Mesenchymal stem cell (in vitro differentiated cells and primary cell): ENCODE measurements around the gene RPL10A.
"Not testable (repeated sequence)": the region's sequence is repeated elsewhere in the genome, so short reads cannot be mapped to it uniquely, and the experiment has no call there.

Source experiments
- DNase-seq: peaks from one replicate; pipeline ENCODE4 v3.0.0-alpha.2; 2013
- H2AFZ ChIP-seq: one replicate; pipeline ENCODE4 v1.6.1; 2013; ENCODE audit warnings: low read depth, mild to moderate bottlenecking, control low read depth, inconsistent platforms, low read length, moderate library complexity
- H2AK5ac ChIP-seq: 2 replicates; pipeline ENCODE4 v1.6.1; 2013; ENCODE audit warnings: low read length, moderate library complexity, mild to moderate bottlenecking, inconsistent platforms; ENCODE audit not compliant: severe bottlenecking
- H2BK120ac ChIP-seq: one replicate; pipeline ENCODE4 v1.6.1; 2013; ENCODE audit warnings: low read depth, mild to moderate bottlenecking, inconsistent platforms, low read length, moderate library complexity
- H2BK12ac ChIP-seq, 2 experiments: one replicate each; pipeline ENCODE4 v1.6.1; 2013; ENCODE audit warnings: inconsistent platforms in 2 of 2, low read length in 2 of 2, mild to moderate bottlenecking in 2 of 2, moderate library complexity in 2 of 2, control low read depth in 1 of 2
- H2BK15ac ChIP-seq: one replicate; pipeline ENCODE4 v1.6.1; 2013; ENCODE audit warnings: mild to moderate bottlenecking, low read depth, inconsistent platforms; ENCODE audit not compliant: poor library complexity, severe bottlenecking
- H2BK5ac ChIP-seq: 2 replicates; pipeline ENCODE4 v1.6.1; 2013; ENCODE audit warnings: low read depth, mild to moderate bottlenecking, low read length, control low read depth, inconsistent platforms; ENCODE audit not compliant: poor library complexity, severe bottlenecking
- H3K14ac ChIP-seq, 2 experiments: one replicate each; pipeline ENCODE4 v1.6.1; 2013; ENCODE audit warnings: inconsistent platforms in 2 of 2, low read length in 2 of 2, control low read depth in 1 of 2, mild to moderate bottlenecking in 1 of 2, moderate library complexity in 1 of 2
- H3K18ac ChIP-seq, 2 experiments: one replicate each; pipeline ENCODE4 v1.6.1; 2013; ENCODE audit warnings: inconsistent platforms in 2 of 2, low read length in 2 of 2, control low read depth in 1 of 2, low read depth in 1 of 2, mild to moderate bottlenecking in 1 of 2
- H3K23ac ChIP-seq, 2 experiments: one replicate each; pipeline ENCODE4 v1.6.1; 2013; ENCODE audit warnings: inconsistent platforms in 2 of 2, low read length in 2 of 2, mild to moderate bottlenecking in 2 of 2, moderate library complexity in 2 of 2, control low read depth in 1 of 2
- H3K27ac ChIP-seq: 2 replicates; pipeline ENCODE4 v1.5.1; 2013; ENCODE audit warnings: mild to moderate bottlenecking, moderate library complexity, low read length, control low read depth, inconsistent platforms; ENCODE audit not compliant: poor library complexity, severe bottlenecking
- H3K27me3 ChIP-seq, 2 experiments: 2 replicates each; pipeline versions ENCODE4 v1.6.1 to v1.7.0; 2013; ENCODE audit warnings: low read length in 2 of 2, mild to moderate bottlenecking in 2 of 2, moderate library complexity in 2 of 2, control low read depth in 1 of 2, inconsistent platforms in 1 of 2; ENCODE audit not compliant: control insufficient read depth in 1 of 2, insufficient read depth in 1 of 2
- H3K36me3 ChIP-seq, 2 experiments: 2 replicates each; pipeline versions ENCODE4 v1.6.1 to v1.7.0; 2013; ENCODE audit warnings: low read length in 2 of 2, control low read depth in 1 of 2, inconsistent platforms in 1 of 2, low read depth in 1 of 2, mild to moderate bottlenecking in 1 of 2; ENCODE audit not compliant: insufficient read depth in 2 of 2, control insufficient read depth in 1 of 2
- H3K4ac ChIP-seq, 2 experiments: one replicate each; pipeline ENCODE4 v1.6.1; 2013; ENCODE audit warnings: inconsistent platforms in 2 of 2, low read length in 2 of 2, mild to moderate bottlenecking in 2 of 2, moderate library complexity in 2 of 2, control low read depth in 1 of 2, low read depth in 1 of 2
- H3K4me1 ChIP-seq: 2 replicates; pipeline ENCODE4 v1.6.1; 2013; ENCODE audit warnings: low read depth, low read length, control low read depth; ENCODE audit not compliant: control insufficient read depth, insufficient read depth
- H3K4me2 ChIP-seq: 2 replicates; pipeline ENCODE4 v1.6.1; 2013; ENCODE audit warnings: low read length, mild to moderate bottlenecking, inconsistent platforms; ENCODE audit not compliant: poor library complexity, severe bottlenecking
- H3K4me3 ChIP-seq, 2 experiments: 2 replicates each; pipeline versions ENCODE4 v1.5.1 to v1.7.0; 2013; ENCODE audit warnings: low read length in 2 of 2, mild to moderate bottlenecking in 2 of 2, control low read depth in 1 of 2, low read depth in 1 of 2; ENCODE audit not compliant: insufficient read depth in 1 of 2
- H3K79me1 ChIP-seq: replicated peaks from 2 replicates; pipeline ENCODE4 v1.6.1; 2013; ENCODE audit warnings: mild to moderate bottlenecking, control low read depth, low read length, inconsistent platforms; ENCODE audit not compliant: poor library complexity, severe bottlenecking
- H3K9ac ChIP-seq: 2 replicates; pipeline ENCODE4 v1.7.0; 2013; ENCODE audit warnings: mild to moderate bottlenecking, low read length, moderate library complexity
- H3K9me3 ChIP-seq: 2 replicates; pipeline ENCODE4 v1.7.0; 2013; ENCODE audit warnings: mild to moderate bottlenecking, low read length; ENCODE audit not compliant: control insufficient read depth
- H4K8ac ChIP-seq: one replicate; pipeline ENCODE4 v1.6.1; 2013; ENCODE audit warnings: inconsistent platforms, mild to moderate bottlenecking, low read length, moderate library complexity
- H4K91ac ChIP-seq: one replicate; pipeline ENCODE4 v1.6.1; 2013; ENCODE audit warnings: mild to moderate bottlenecking, low read length, inconsistent platforms
- WGBS: methylation state at CpG from one replicate; pipeline ENCODE4 v1.1.7; 2013; ENCODE audit warnings: mixed read lengths; 5-methylcytosine and 5-hydroxymethylcytosine counted together

RPL10A gene

GRCh38 chr6:35429463-35429862, 38.7 kb upstream of the RPL10A start:
- Histone ChIP-seq H3K4me2 (no peak overlapping the region), H4K91ac (no peak overlapping the region), H3K79me1 (no peaks in the 10 kb centered on the region), H3K14ac (no peak overlapping the region), H2BK120ac (no peak overlapping the region), H3K23ac (no peak overlapping the region), H3K4me3 (peak overlapping the region in 1 of 2 experiments; percentile 24), H3K18ac (no peak overlapping the region), H2BK15ac (no peak overlapping the region), H2BK12ac (no peak overlapping the region), H2AK5ac (no peak overlapping the region), H2BK5ac (no peak overlapping the region), H3K9ac (no peak overlapping the region), H3K4me1 (peaks cover 35% of the 10 kb centered on the region), H3K9me3 (peaks cover 15% of the 10 kb centered on the region), H3K36me3 (peaks cover 20 to 32% of the 10 kb centered on the region in 2 experiments), H3K27ac (no peak overlapping the region), H2AFZ (no peak overlapping the region), H3K4ac (no peak overlapping the region), H4K8ac (no peak overlapping the region), H3K27me3 (no peaks in the 10 kb centered on the region)
- 96% methylated on average over 2 of the region's 2 CpGs for WGBS
- no peak for DNase-seq

DNA sequence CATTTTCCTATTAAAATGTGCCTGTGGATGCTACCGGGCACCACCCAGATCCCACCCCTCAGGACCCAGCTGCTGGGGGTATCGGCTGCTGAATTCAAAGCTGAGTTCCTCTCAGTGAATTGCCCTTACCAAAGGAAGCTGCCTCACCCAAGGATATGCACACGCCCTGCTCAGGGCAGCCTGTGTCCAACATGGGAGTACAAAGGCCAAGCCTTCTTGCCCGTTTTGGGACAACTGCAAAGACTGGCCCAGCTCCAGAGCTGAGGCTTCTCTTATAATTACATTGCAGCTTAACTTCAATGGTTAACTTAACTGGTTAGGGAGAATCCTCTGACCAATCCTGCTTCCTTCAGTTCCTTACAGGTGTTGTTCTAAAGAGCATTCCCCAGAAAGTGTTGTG, 35.9 kb upstream of the RPL10A start:
- H3K27me3 ChIP-seq, result no peaks in the 10 kb centered on the region
- no peak overlapping the region for H3K14ac ChIP-seq
- H3K27ac ChIP-seq, result no peak overlapping the region
- H2BK15ac ChIP-seq, result no peak overlapping the region
- H3K36me3 ChIP-seq, result peaks cover 4 to 9% of the 10 kb centered on the region in 2 experiments
- H3K4me2 ChIP-seq, result no peak overlapping the region
- H3K18ac ChIP-seq, result no peak overlapping the region
- H2AFZ ChIP-seq, result no peak overlapping the region
- H4K8ac ChIP-seq, result no peak overlapping the region
- no peak overlapping the region for H2BK5ac ChIP-seq
- peaks cover 15% of the 10 kb centered on the region for H3K9me3 ChIP-seq
- peaks cover 14% of the 10 kb centered on the region for H3K4me1 ChIP-seq
- 91% methylated on average over 4 of the region's 4 CpGs for WGBS
- no peak overlapping the region for H3K4me3 ChIP-seq
- no peak for DNase-seq
- H3K79me1 ChIP-seq, result no peaks in the 10 kb centered on the region
- H2BK120ac ChIP-seq, result no peak overlapping the region
- no peak overlapping the region for H4K91ac ChIP-seq
- no peak overlapping the region for H2AK5ac ChIP-seq
- H3K9ac ChIP-seq, result no peak overlapping the region
- H3K23ac ChIP-seq, result no peak overlapping the region
- no peak overlapping the region for H3K4ac ChIP-seq
- no peak overlapping the region for H2BK12ac ChIP-seq

GRCh38 chr6:35432702-35433101, 35.5 kb upstream of the RPL10A start:
- 96% methylated on average over 2 of the region's 3 CpGs for WGBS

GRCh38 chr6:35435074-35435837, 32.9 kb upstream of the RPL10A start:
- DNase-seq, result no peak
- no peak overlapping the region for H3K4me2 ChIP-seq
- 91% methylated on average over 16 of the region's 16 CpGs for WGBS

More at GRCh38 chr6:35432702-35433101, 35.5 kb upstream of the RPL10A start:
- Histone ChIP-seq H3K9me3 (peaks cover 15% of the 10 kb centered on the region), H3K4me1 (peaks cover 10% of the 10 kb centered on the region)
- H3K27me3 ChIP-seq, H2BK120ac ChIP-seq, H3K36me3 ChIP-seq, H3K79me1 ChIP-seq, H3K23ac ChIP-seq, H3K27ac ChIP-seq, H3K18ac ChIP-seq, DNase-seq, H4K8ac ChIP-seq, H2AK5ac ChIP-seq, H3K4me3 ChIP-seq, H2AFZ ChIP-seq, H2BK15ac ChIP-seq, H3K9ac ChIP-seq, H3K14ac ChIP-seq, H4K91ac ChIP-seq, H2BK12ac ChIP-seq, H2BK5ac ChIP-seq, H3K4ac ChIP-seq, H3K4me2 ChIP-seq: not testable (repeated sequence)

More at GRCh38 chr6:35435074-35435837, 32.9 kb upstream of the RPL10A start:
- Histone ChIP-seq H3K36me3 (no peaks in the 10 kb centered on the region), H3K4ac (no peak overlapping the region), H2AFZ (no peak overlapping the region), H4K91ac (no peak overlapping the region), H2BK12ac (no peak overlapping the region), H3K27ac (no peak overlapping the region), H3K79me1 (no peaks in the 10 kb centered on the region), H2BK5ac (no peak overlapping the region), H3K14ac (no peak overlapping the region), H3K18ac (no peak overlapping the region), H2BK120ac (no peak overlapping the region), H3K4me1 (peaks cover 1% of the 10 kb centered on the region), H3K4me3 (no peak overlapping the region), H3K9ac (no peak overlapping the region), H3K9me3 (no peaks in the 10 kb centered on the region), H2BK15ac (no peak overlapping the region), H3K27me3 (no peaks in the 10 kb centered on the region), H2AK5ac (no peak overlapping the region), H4K8ac (no peak overlapping the region), H3K23ac (no peak overlapping the region)
